Left renal pelvis (tissue), 4 donors: Measurements from ENCODE around the gene NLK. TPM values are rescaled to one million over a fixed set of nuclear protein-coding genes. Genes with fewer than 3 reads are reported as not detected.

Experiments used
- DNase-seq, 4 donors: peaks; one replicate each; pipeline ENCODE4 v3.0.0-alpha.2; 2013; ENCODE audit warnings: low read depth in 4 of 4, low spot score in 3 of 4
- polyA plus RNA-seq, 4 donors: library from polyadenylated mRNA; unstranded; fragments of 120-200 nt; gene quantifications; one replicate each; pipeline ENCODE4 v1.2.1, GENCODE V29; 2013; ENCODE audit not compliant: insufficient read length in 4 of 4

Gene NLK
- polyA plus RNA-seq, 4 donors, result 18.7 to 53.7 (median 50.8) TPM

GRCh38 chr17:28244446-28244845 lies 202.0 kb downstream of the NLK start:
- DNase-seq, result no peak

Other genes with a start within 250 kb of the NLK start
- 1 to 10 TPM; 1.6 to 1.9 (median 1.9) TPM for gene NOS2, start 242.1 kb upstream of the NLK start, polyA plus RNA-seq
- 10 to 100 TPM; 17.5 to 32.0 (median 21.5) TPM for gene LYRM9, start 149.3 kb upstream of the NLK start, polyA plus RNA-seq